IPS-15b (cell line): ENCODE measurements around the gene FOCAD.

Experiments used
- H3K27me3 ChIP-seq: one replicate; pipeline ENCODE4 v1.6.1; 2013; ENCODE audit warnings: low read length; ENCODE audit not compliant: control insufficient read depth, insufficient read depth
- H3K36me3 ChIP-seq: one replicate; pipeline ENCODE4 v1.6.1; 2013; ENCODE audit warnings: low read length; ENCODE audit not compliant: control insufficient read depth, insufficient read depth
- H3K4me1 ChIP-seq: one replicate; pipeline ENCODE4 v1.6.1; 2013; ENCODE audit warnings: mild to moderate bottlenecking, low read length; ENCODE audit not compliant: control insufficient read depth, insufficient read depth
- H3K4me3 ChIP-seq: one replicate; pipeline ENCODE4 v1.5.1; 2013; ENCODE audit warnings: low read depth, low read length
- H3K9ac ChIP-seq: one replicate; pipeline ENCODE4 v1.6.1; 2013; ENCODE audit warnings: low read depth, mild to moderate bottlenecking, low read length
- H3K9me3 ChIP-seq: one replicate; pipeline ENCODE4 v1.6.1; 2013; ENCODE audit warnings: mild to moderate bottlenecking, low read length; ENCODE audit not compliant: control insufficient read depth, insufficient read depth

FOCAD gene

GRCh38 chr9:20783057-20784038 is 99.3 kb downstream of the FOCAD start:
- Histone ChIP-seq H3K4me1 (peaks cover 16% of the 10 kb centered on the region), H3K4me3 (no peak overlapping the region), H3K9me3 (no peaks in the 10 kb centered on the region), H3K27me3 (no peaks in the 10 kb centered on the region), H3K36me3 (no peaks in the 10 kb centered on the region), H3K9ac (no peak overlapping the region)

GRCh38 chr9:20784196-20784595 is 100.1 kb downstream of the FOCAD start:
- Histone ChIP-seq H3K4me1 (peaks cover 16% of the 10 kb centered on the region), H3K9ac (no peak overlapping the region), H3K36me3 (no peaks in the 10 kb centered on the region), H3K9me3 (no peaks in the 10 kb centered on the region), H3K27me3 (no peaks in the 10 kb centered on the region), H3K4me3 (no peak overlapping the region)

GRCh38 chr9:20786807-20787206 is 102.7 kb downstream of the FOCAD start:
- Histone ChIP-seq H3K4me1 (peaks cover 16% of the 10 kb centered on the region), H3K27me3 (no peaks in the 10 kb centered on the region), H3K9me3 (no peaks in the 10 kb centered on the region), H3K4me3 (no peak overlapping the region), H3K36me3 (no peaks in the 10 kb centered on the region), H3K9ac (no peak overlapping the region)

- no peaks in the 10 kb centered on the region for H3K36me3 ChIP-seq
- H3K4me1 ChIP-seq: peaks cover 12% of the 10 kb centered on the region
- H3K9ac ChIP-seq: no peak overlapping the region
- no peaks in the 10 kb centered on the region for H3K27me3 ChIP-seq
- no peaks in the 10 kb centered on the region for H3K9me3 ChIP-seq
- no peak overlapping the region for H3K4me3 ChIP-seq
These were observed 104.7 kb downstream of the FOCAD start for GRCh38 chr9:20788526-20789451.

GRCh38 chr9:20790721-20791120 is 106.7 kb downstream of the FOCAD start:
- H3K36me3 ChIP-seq: no peaks in the 10 kb centered on the region
- no peaks in the 10 kb centered on the region for H3K9me3 ChIP-seq
- H3K27me3 ChIP-seq: no peaks in the 10 kb centered on the region
- H3K4me3 ChIP-seq: no peak overlapping the region
- H3K4me1 ChIP-seq: peaks cover under 1% of the 10 kb centered on the region
- H3K9ac ChIP-seq: no peak overlapping the region

GRCh38 chr9:20791682-20792081 is 107.6 kb downstream of the FOCAD start:
- Histone ChIP-seq H3K36me3 (no peaks in the 10 kb centered on the region), H3K9ac (no peak overlapping the region), H3K4me1 (no peaks in the 10 kb centered on the region)

GRCh38 chr9:20804489-20805250 is 120.6 kb downstream of the FOCAD start:
- Histone ChIP-seq H3K27me3 (no peaks in the 10 kb centered on the region), H3K9me3 (no peaks in the 10 kb centered on the region), H3K4me1 (no peaks in the 10 kb centered on the region), H3K36me3 (no peaks in the 10 kb centered on the region), H3K9ac (no peak overlapping the region), H3K4me3 (no peak overlapping the region)

More at GRCh38 chr9:20791682-20792081, 107.6 kb downstream of the FOCAD start:
- Histone ChIP-seq H3K9me3 (no peaks in the 10 kb centered on the region), H3K27me3 (no peaks in the 10 kb centered on the region), H3K4me3 (no peak overlapping the region)

GRCh38 chr9:20805766-20806165 is 121.7 kb downstream of the FOCAD start:
- Histone ChIP-seq H3K4me3 (no peak overlapping the region), H3K36me3 (no peaks in the 10 kb centered on the region), H3K4me1 (no peaks in the 10 kb centered on the region), H3K9me3 (no peaks in the 10 kb centered on the region), H3K9ac (no peak overlapping the region), H3K27me3 (no peaks in the 10 kb centered on the region)

- Histone ChIP-seq H3K4me3 (no peak overlapping the region), H3K4me1 (no peaks in the 10 kb centered on the region), H3K9me3 (no peaks in the 10 kb centered on the region), H3K27me3 (no peaks in the 10 kb centered on the region), H3K36me3 (no peaks in the 10 kb centered on the region), H3K9ac (no peak overlapping the region)
These were observed 123.9 kb downstream of the FOCAD start for GRCh38 chr9:20808002-20808401.

- no peaks in the 10 kb centered on the region for H3K9me3 ChIP-seq
- no peak overlapping the region for H3K4me3 ChIP-seq
- no peaks in the 10 kb centered on the region for H3K27me3 ChIP-seq
- H3K9ac ChIP-seq: no peak overlapping the region
- H3K36me3 ChIP-seq: no peaks in the 10 kb centered on the region
- no peaks in the 10 kb centered on the region for H3K4me1 ChIP-seq
These were observed 127.8 kb downstream of the FOCAD start for GRCh38 chr9:20811872-20812271.
